ENCODE results near the gene ZNF792. TPM values are rescaled to one million over a fixed set of nuclear protein-coding genes. Genes with fewer than 3 reads are reported as not detected.
"Not testable (repeated sequence)": the region's sequence is repeated elsewhere in the genome, so short reads cannot be mapped to it uniquely, and the experiment has no call there.

ZNF792 gene
- 1 to 10 TPM; 5.4 to 7.1 (median 6.6) TPM for polyA plus RNA-seq (ENCODE audit: insufficient read length in 3 of 3)
- long read RNA-seq, donor 1, partial matches to known transcripts = 0 of 2 reads
- long read RNA-seq, donor 1, other reads (novel, unspliced or antisense) = 0 of 2 reads
- long read RNA-seq, donor 2 = 0 reads
- long read RNA-seq, donor 3, partial matches to known transcripts = 0 of 2 reads
- long read RNA-seq, donor 3, other reads (novel, unspliced or antisense) = 0 of 2 reads
- long read RNA-seq, donor 4, partial matches to known transcripts = 0 of 1 reads
- long read RNA-seq, donor 4, other reads (novel, unspliced or antisense) = 0 of 1 reads
- long read RNA-seq, donor 5, partial matches to known transcripts = 0 of 1 reads
- long read RNA-seq, donor 5, other reads (novel, unspliced or antisense) = 0 of 1 reads
- long read RNA-seq, donor 6, partial matches to known transcripts = 0 of 3 reads
- long read RNA-seq, donor 6, other reads (novel, unspliced or antisense) = 0 of 3 reads
- long read RNA-seq, donor 7, partial matches to known transcripts = 0 of 2 reads
- long read RNA-seq, donor 7, other reads (novel, unspliced or antisense) = 0 of 2 reads
- long read RNA-seq, donor 8, partial matches to known transcripts = 0 of 1 reads
- long read RNA-seq, donor 8, other reads (novel, unspliced or antisense) = 0 of 1 reads
- long read RNA-seq, donor 9, partial matches to known transcripts = 0 of 1 reads
- long read RNA-seq, donor 9, other reads (novel, unspliced or antisense) = 0 of 1 reads
- long read RNA-seq, donor 10, partial matches to known transcripts = 0 of 4 reads
- long read RNA-seq, donor 10, other reads (novel, unspliced or antisense) = 0 of 4 reads
- long read RNA-seq, donor 11, partial matches to known transcripts = 0 of 1 reads
- long read RNA-seq, donor 11, other reads (novel, unspliced or antisense) = 0 of 1 reads
- long read RNA-seq, donor 12, partial matches to known transcripts = 0 of 3 reads
- long read RNA-seq, donor 12, other reads (novel, unspliced or antisense) = 0 of 3 reads
- long read RNA-seq, donor 13 = 0 reads
- long read RNA-seq, donor 14 = 0 reads
- long read RNA-seq, donor 15, partial matches to known transcripts = 0 of 1 reads
- long read RNA-seq, donor 15, other reads (novel, unspliced or antisense) = 0 of 1 reads
- long read RNA-seq, donor 16 = 0 reads

DNA sequence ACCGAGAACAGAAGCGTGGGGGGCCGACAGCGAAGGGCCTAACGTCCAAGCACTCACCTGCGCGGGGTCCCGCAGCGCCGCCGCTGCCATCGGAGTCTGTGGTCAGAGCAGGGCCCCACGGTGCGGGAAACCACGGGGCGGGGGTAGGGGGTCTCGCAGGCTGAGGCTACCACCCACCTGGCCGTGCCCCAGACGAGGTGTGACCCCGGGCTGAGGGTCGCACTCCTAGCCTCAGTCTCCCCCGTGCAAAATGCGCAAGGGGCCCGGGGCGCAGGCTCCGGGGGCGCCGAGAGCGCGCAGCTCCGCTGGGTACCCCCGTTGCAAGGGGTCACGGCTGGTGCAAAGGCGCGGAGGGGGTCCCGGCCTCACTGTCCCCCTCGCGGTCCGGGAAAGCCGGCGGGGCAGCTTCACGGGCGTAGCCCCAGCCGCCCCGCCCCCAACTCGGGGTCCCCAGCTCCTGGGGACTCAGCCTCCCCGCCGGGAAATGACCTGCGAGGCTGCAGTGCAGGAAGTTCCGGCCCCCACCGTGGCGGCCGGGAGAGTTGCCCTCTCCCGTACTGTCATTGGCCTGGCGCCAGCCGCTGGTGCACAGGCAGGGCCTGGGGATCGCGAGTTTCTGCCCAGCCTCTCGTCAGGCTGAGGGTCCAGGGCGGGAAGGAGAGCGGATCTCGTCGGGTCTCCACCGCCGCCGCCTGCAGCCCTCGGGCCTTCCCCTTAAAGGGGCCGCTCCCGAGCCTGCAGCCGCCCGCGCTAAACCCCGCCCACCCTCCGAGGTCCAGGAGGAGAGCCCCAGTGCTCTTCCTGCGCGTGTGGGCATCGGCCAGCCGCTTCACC lies at the start of gene ZNF792:
Gene ZNF792 (minus strand): TSS at position 657 of the 834 bp plus-strand sequence. CDS start 567 bp downstream, at position 90.
- DNase-seq = peak; percentile 63

- peak; percentile 52 for DNase-seq
Measured at GRCh38 chr19:35013041-35013819, 49.2 kb upstream of the ZNF792 start.

DNA sequence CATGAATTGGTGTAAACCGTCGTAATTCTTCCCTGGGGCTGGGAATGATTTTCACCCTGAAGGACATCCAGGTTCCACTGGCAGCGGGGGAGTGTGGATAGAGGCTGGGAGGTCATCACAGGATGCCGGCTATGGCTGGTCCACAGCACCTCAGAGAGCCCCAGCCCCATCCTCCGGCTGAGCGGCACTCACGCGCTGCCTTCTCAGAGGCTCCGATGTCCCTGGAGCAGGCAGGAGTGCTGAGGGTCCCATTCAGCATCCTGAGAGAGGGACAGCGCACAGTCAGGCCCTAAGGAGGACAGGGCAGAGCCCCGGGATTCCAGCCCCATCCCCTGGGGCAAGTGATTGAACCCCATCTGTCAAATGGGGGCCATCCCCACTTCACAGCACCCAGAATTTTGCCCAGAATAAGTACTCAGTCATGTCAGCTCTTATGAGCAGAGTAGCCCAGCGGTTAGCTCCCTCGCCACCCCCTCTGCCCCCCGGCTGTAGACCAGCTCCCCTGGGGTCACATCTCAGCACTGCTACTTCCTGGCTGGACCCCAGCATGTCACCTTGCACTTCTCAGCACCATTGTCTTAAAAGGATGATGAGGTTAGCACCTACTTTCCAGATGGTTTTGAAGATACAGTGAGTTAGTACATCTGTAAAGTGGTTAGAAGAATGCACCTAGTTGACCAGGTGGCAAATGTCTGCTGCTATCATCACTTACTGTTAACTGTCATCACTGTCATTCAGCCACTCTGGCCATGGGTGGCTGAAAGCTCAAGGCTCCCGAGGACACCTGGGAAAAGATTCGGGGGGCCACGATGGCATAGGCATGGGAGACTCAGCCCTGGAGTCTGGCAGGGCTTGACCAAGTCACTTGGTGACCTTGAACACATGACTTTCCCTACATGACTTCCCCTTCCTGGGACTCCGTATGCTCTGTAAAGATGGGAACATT lies 48.0 kb upstream of the ZNF792 start:
- no peak for DNase-seq

DNA sequence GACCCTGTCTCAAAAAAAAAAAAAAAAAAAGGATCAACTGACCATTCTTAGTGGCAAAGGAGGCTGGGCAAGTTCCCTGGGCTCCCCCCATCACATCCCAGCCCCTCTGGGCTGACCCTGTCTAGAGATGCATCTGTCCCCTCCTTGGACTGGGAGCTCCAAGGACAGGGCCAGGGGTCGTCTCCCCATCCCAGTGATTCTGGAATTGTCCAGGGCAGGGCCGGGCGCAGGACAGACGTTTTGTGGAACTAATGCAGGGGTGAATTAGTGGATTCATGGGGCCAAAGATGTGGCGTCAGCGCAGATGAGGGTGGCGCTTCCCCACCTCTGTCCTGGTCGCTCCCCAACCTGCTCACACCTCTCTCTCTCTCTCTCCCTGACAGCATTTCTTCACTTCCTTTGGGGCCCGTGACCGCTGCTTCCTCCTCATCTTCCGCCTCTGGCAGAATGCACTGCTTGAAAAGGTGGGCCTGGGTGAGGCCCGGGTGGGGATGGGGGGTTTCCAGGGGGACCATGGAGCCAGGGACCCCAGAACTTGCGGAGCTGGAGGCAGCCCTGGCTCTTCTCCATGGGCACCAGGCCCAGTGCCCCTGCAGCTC lies 47.2 kb upstream of the ZNF792 start:
- DNase-seq = no peak

DNA sequence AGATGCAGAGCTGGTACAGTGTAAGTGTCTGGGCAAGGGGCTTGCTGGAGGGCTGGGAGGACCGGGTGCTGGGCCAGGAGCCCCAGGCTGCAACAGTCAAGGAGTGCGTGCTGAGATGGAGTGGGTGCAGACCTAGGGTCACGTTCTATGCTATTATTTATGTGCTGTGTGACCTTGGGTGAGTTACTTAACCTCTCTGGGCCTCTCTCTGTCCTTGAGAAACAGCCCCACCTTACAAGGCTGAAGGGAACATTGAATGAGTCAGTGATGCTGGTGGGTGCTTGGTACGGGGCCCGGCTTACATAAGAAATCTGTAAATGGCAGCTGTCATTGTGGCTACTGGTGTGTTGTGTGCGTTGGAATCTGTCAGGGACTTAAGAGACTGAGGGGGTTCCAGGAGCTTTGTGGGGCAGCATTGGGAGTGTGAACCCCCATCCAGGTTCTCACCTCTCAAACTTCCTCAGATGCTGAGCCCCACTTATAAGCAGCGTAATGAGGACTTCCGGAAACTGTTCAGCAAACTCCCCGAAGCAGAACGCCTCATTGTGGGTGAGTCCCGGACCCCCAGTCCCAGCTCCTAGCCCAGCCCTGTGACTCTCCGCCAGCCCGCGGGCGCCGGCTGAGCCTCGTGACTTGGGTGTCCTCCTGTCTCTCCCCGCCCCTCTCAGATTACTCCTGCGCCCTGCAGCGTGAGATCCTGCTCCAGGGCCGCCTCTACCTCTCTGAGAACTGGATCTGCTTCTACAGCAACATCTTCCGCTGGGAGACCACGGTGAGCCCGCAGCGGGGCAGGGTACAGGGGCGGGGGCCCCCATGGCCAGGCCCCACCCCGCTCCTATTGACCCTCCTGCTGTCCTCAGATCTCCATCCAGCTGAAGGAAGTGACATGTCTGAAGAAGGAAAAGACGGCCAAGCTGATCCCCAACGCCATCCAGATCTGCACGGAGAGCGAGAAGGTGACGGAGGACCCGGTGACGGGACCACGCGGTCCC lies 45.7 kb upstream of the ZNF792 start:
- DNase-seq = no peak

GRCh38 chr19:35008891-35009341 lies 44.9 kb upstream of the ZNF792 start:
- no peak for DNase-seq

DNA sequence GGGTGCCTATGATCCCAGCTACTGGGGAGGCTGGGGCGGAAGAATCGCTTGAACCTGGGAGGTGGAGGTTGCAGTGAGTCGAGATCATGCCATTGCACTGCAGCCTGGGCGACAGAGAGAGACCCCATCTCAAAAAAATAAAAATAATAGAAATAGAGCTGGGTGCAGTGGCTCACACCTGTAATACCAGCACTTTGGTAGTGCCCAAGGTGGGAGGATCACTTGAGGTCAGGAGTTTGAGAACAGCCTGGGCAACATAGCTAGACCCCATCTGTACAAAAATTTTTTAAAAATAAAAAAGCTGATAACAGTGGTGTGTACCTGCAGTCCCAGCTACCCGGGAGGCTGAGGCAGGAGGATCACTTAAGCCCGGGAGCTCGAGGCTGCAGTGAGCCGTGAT lies 43.4 kb upstream of the ZNF792 start:
- not testable (repeated sequence) for DNase-seq

- DNase-seq = no peak
Measured at GRCh38 chr19:35006999-35007365, 43.0 kb upstream of the ZNF792 start.

- DNase-seq = no peak
Measured at GRCh38 chr19:35006342-35006998, 42.4 kb upstream of the ZNF792 start.

GRCh38 chr19:35006007-35006341 lies 41.9 kb upstream of the ZNF792 start:
- DNase-seq = not testable (repeated sequence)

GRCh38 chr19:35005256-35005977 lies 41.4 kb upstream of the ZNF792 start:
- no peak for DNase-seq

DNA sequence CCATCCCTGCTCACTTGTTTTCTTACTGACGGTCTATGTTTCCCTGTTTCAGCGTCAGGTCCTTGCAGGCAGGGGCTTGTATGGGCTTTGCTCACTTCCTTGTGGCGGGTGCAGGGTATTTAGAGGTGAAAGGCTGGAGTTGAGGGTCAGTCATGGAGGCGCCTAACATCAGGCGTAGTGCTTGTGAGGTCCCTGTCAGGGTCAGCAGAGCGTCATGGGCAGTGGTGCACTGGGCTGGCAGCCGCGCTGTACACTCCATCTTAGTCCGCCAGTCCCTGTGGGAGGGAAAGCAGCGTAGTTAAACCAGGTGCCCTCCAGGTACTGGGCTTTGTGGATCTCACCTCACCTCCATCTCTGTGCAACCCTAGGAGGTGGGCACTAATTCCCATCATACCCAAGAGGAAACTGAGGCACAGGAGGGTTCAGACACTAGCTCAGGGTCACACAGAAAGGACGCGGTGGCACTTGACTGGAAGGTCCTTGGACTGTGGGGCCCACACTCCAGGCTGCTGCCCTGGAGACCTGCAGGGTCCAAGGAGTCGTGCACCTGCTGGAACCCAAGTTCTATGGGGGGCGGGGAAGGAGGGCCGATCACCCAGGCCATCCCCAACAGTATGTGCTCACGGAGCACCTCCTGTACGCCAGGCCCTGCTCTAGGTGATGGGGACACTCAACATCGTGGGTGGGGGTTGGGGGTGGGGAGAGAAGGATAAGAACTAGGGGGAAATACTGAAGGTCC lies 40.7 kb upstream of the ZNF792 start:
- DNase-seq = no peak

GRCh38 chr19:35002037-35002535 lies 38.1 kb upstream of the ZNF792 start:
- no peak for DNase-seq

GRCh38 chr19:35000647-35001501 lies 36.8 kb upstream of the ZNF792 start:
- DNase-seq = peak; percentile 57

- DNase-seq = no peak
Measured at GRCh38 chr19:35000338-35000646, 36.3 kb upstream of the ZNF792 start.
